Activated CD8-positive, alpha-beta memory T cell treated with anti-CD3 and anti-CD28 coated beads, Interleukin-2, amount 50 U/mL, for 1 hour (primary cell): ENCODE data around the gene SLC30A2.
"Not testable (repeated sequence)": the region's sequence is repeated elsewhere in the genome, so short reads cannot be mapped to it uniquely, and the experiment has no call there.

ENCODE experiments used
- DNase-seq: peaks from one replicate; pipeline ENCODE4 v3.0.0-alpha.2; 2020; ENCODE audit errors: extremely low read depth

The SLC30A2 gene

GRCh38 chr1:26045722-26046245 lies at the start of gene SLC30A2:
Gene SLC30A2, minus strand, starts transcription at chr1:26046118. Its CDS starts 222 bp downstream, at chr1:26045896.
- DNase-seq: no peak

- no peak for DNase-seq
Measured at GRCh38 chr1:26094677-26095383, 48.9 kb upstream of the SLC30A2 start.

- DNase-seq: no peak
Measured at GRCh38 chr1:26094076-26094669, 48.3 kb upstream of the SLC30A2 start.

GRCh38 chr1:26093569-26093968 lies 47.7 kb upstream of the SLC30A2 start:
- not testable (repeated sequence) for DNase-seq

DNA sequence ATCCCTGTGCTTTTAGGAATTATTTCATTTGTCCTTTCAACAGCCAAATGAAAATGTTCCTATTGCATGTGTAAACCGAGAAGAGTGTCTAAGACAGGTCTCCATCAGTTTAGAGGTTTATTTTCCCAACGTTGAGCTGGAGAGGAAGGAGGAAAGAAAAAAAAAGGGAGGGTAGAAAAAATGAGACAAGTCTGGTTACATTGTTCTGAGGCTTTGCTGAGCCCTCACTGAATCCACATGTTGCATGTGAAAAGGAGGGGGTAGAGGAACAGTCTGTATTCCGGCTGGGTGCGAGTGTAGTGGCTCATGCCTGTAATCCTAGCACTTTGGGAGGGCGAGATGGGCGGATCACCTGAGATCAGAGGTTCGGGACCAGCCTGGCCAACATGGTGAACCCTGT lies 46.5 kb upstream of the SLC30A2 start:
- DNase-seq: no peak

DNA sequence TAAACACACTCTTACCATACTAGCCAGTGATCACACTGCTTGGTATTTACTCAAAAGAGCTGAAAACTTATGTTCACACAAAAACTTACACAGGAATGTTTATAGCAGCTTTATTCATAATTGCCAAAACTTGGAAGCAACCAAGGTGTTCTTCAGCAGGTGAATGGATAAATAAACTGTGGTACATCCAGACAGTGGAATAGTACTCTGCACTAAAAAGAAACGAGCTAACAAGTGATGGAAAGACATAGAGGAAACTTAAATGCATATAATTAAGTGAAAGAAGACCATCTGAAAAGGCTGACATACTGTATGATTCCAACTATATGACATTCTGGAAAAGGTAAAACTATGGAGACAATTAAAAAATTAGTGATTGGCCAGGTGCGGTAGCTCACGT lies 45.0 kb upstream of the SLC30A2 start:
- no peak for DNase-seq

GRCh38 chr1:26089125-26089524 lies 43.2 kb upstream of the SLC30A2 start:
- DNase-seq: no peak

DNA sequence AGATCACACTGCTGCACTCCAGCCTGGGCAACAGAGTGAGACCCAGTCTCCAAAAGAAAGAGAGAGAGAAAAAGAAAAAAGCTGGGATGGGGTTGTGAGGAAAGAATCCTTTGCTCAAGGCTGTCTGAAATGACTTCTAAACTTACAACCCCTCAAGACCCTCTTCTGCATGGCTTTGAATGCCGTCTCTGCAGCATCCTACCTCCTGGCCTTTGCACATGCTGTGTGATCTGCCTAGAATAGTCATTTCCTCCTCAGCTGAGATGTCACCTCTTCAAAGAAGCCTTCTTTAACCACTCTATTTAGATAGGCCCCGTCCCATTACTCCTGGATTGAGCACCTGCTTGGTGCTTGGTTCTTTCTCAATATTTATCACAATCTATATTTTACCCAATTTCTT lies 38.9 kb upstream of the SLC30A2 start:
- no peak for DNase-seq

DNA sequence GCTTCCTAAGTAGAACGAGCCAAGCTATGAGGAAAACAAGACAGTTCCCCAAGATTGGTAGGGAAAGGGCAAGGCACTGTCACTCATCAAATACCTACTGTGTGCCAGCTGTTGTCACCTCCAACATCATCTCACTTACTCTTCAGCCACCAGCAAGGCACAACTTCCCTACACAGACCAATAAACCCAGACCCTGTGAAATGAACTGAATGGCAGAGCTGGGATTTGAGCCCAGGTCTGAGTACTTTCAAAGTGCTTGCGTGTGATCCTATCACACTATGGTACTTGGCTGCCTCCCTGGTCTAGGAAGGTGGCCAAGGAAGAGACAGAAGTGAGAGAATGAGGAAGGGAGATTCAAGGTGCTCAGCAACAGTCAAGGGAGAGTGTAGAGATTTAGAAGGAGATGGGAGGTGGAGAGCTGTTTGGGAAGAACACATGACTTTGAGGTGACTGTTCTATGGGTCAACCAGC lies 38.2 kb upstream of the SLC30A2 start:
- DNase-seq: no peak

GRCh38 chr1:26083208-26083607 lies 37.3 kb upstream of the SLC30A2 start:
- no peak for DNase-seq

DNA sequence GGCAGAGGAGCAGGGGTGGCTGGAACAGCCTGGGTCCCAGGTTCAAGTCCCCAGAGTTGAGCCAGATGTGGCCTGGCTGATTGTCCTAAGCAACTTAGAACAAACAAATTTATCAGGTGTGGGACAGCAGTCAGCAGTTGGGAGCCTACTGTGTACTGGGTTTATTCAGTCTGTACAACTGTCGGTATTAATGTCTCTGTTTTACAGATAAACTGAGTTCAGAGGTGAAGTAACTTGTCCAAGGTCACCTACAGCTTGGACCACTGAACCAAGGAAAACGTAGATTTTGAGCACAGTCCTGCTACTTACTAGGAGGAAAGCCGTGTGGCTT lies 36.1 kb upstream of the SLC30A2 start:
- no peak for DNase-seq

DNA sequence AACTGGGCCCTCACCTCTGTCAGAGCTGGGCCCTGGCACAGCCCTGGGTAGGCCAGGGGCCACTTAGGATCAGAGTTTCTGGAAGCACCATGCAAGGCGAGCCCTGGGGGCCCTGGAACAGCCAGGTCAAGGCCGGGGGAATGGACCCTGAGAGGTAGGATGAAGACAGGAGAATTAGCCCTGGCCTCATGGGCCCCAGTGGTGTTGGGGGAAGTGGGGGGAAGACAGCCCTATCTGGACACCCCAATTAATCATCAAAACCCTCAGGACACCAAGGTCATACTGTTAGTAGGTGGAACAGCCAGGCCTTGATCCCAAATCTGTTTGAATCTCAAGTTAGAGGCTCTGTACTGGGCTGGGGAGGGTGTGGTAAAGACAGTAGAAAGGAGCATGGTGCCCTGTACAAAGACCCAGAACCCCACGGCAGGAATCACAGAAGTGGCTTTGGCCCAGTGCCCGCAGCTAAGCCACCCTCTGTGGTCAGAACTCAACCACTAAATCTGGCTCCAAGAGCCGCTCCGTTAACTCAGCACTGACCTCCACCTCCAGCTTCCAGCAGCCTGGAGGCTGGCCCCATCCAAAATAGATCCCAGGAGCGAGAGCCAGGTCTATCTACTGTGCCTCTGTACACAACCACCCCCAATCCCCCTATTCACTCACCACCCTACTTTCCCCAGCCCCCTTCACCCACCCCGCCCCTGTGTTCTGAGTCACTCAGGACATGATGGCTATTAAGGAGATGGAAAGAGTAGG lies 35.5 kb upstream of the SLC30A2 start:
- DNase-seq: no peak

DNA sequence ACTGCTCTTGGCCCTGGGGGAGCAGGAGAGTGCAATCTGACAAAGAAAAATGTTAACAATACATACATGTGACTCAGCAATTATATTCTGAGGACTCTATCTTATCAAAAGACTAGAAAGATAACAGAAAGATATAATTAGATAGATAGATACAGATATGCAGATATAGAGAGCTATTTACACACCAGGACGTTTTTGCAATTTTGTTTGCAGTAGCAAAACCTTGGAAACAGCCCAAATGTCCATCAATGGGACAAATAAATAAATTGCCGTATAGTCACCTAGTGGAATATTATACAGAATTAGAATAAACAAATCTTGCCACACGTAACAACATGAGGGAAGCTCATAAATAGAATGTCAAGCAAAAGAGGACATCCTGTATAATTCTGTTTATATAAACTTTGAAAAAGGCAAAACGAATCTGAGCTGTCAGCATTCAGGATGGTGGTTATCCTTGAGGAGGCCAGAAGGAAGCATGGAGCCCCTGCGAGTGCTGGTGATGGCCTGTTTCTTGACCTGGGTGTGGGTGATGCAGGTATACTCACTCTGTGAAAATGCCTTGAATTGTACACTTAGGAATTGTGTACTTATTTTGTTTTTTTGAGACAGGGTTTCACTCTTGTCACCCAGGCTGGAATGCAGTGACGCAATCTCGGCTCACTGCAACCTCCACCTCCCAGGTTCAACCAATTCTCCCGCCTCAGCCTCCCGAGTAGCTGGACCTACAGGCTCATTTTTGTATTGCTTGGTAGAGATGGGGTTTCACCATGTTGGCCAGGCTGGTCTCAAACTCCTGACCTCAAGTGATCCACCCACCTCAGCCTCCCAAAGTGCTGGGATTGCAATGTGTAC lies 34.3 kb upstream of the SLC30A2 start:
- DNase-seq: no peak

GRCh38 chr1:26079178-26079563 lies 33.3 kb upstream of the SLC30A2 start:
- no peak for DNase-seq

GRCh38 chr1:26078286-26079177 lies 32.6 kb upstream of the SLC30A2 start:
- no peak for DNase-seq

DNA sequence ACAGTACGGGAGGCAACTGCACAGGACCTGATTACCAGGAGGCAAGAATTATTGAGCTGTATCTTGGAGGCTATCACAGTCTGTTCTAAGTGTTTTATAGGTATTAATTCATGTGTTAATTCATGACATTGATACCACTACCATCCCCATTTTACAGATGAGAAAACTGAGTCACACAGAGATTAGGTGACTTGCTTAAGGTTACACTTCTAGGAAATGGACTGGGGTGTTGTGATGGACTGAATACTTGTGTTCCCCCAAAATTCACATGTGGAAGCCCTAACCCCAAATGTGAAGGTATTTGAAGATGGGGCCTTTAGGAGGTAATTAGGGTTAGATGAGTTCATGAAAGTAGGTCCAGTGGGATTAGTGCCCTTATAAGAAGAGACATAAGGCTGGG lies 31.6 kb upstream of the SLC30A2 start:
- DNase-seq: no peak

DNA sequence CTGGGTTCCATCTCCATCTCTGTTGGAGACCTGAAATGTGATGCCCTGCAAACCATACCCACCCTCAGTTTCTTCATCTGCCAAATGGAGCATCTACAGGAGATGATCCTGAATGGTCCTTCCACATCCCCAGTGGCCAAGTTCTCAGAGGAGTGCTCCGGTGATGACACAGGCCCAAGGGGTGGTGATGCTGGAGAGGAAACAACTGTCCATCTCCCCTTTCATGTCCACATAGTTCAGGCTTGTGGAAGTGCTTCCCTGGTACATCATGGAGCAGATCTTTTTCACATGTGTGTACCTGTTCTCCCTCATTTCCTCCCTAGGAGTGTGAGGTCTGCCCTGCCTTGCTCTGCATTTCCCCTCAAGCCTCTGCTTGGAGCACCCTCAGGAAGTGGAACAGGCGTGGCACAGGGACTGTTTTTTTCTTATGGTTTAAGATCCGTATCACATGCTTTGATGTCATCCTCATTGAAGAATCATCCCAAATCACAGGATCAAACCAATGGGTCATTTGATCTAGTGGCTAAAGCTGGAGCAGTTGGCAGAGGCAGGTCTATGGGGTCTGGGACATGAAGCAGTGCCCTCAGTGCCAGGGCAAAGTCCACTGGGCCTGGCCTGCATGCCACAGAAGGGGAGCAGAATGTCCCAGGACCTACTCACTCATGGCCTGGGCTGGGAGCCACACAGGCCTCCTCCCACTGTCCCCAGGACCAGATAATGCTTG lies 29.7 kb upstream of the SLC30A2 start:
- no peak for DNase-seq

DNA sequence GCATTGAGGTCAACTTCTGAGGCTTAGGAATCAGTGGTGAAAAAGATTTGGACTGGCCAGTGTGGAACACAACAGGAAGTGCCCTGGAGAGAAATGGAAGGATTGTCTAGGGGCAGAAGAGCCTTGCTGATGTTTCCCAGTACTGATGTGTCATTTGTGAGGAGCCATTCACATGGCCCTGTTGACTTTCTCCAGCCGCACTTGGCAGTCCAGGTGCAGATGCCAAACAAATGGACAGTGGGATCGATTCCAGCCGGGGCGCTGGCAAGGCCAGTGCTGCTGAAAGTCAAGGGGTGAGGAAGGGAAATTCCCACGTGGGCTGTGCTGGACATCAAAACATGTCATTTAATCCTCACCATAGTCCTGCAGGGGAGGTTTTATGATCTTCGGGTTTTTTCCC lies 26.4 kb upstream of the SLC30A2 start:
- no peak for DNase-seq

- DNase-seq: no peak
Measured at GRCh38 chr1:26070963-26071342, 25.0 kb upstream of the SLC30A2 start.

GRCh38 chr1:26070296-26070962 lies 24.5 kb upstream of the SLC30A2 start:
- no peak for DNase-seq
